Measurements from ENCODE around the gene KCNJ6. TPM values are rescaled to one million over a fixed set of nuclear protein-coding genes. Genes with fewer than 3 reads are reported as not detected.

The KCNJ6 gene
- total and polyA plus RNA-seq, 2 of the 8 experiments (the other 6 are each of a cell fraction or from before 2014, with no cell fraction given): 0.51 to 1.2 TPM

DNA sequence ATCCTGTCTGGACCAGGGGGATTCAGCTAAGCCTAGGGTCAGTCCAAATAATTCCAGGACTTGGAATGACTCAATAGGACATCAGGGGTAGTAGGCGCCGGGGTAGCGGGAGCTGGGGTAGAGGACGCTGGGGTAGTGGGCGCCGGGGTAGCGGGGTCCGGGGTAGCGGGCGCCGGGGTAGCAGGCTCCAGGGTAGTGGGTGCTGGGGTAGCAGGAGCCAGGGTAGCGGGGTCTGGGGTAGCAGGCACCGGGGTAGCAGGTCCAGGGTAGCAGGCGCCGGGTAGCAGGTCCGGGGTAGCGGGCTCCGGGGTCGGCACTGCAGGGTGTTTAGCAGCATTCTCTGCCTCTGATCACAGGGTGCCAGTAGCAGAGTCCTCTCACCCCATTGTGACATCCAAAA lies 248.9 kb downstream of the KCNJ6 start:
- Histone ChIP-seq H3K23ac (ENCODE audit: insufficient read length) (no peak overlapping the region), H3K4ac (replicated peaks; ENCODE audit: insufficient read length, low read depth, low read length) (peak overlapping the region; percentile 97), H3K36me3 (ENCODE audit: control insufficient read depth in 2 of 4, insufficient read depth in 4 of 4, low read length in 3 of 4) (peaks cover 0 to 7% (median 2%) of the 10 kb centered on the region in 4 experiments; a peak in 2 of 8 replicates), H2BK120ac (replicated peaks; ENCODE audit: low read depth, low read length) (peak overlapping the region; percentile 97), H3K27me3 (replicated peaks in 1 of 4; ENCODE audit: control insufficient read depth in 3 of 4, extremely low read depth in 1 of 4, insufficient read depth in 3 of 4, low read length in 3 of 4) (no peaks in the 10 kb centered on the region), H3K14ac (ENCODE audit: insufficient read length) (no peak overlapping the region), H3K79me2 (ENCODE audit: control insufficient read depth in 1 of 2, insufficient read depth in 2 of 2, low read length in 2 of 2) (no peaks in the 10 kb centered on the region), H3K4me1 (replicated peaks in 1 of 4; ENCODE audit: control insufficient read depth in 3 of 4, insufficient read depth in 4 of 4, low read length in 3 of 4) (peaks cover 0 to 5% (median 4%) of the 10 kb centered on the region in 4 experiments; a peak in 4 of 7 replicates), H4K91ac (replicated peaks; ENCODE audit: insufficient read length, low read length) (peak overlapping the region; percentile 97), H3K4me3 (ENCODE audit: extremely low read depth in 1 of 4, insufficient read depth in 2 of 4, low read depth in 3 of 4, low read length in 4 of 4) (no peak overlapping the region), H4K5ac (ENCODE audit: insufficient read length, low read depth, low read length) (no peak overlapping the region), H2BK12ac (ENCODE audit: low read depth, low read length) (peak overlapping the region; percentile 72; the same call in 1 of the 2 replicates), H2BK15ac (ENCODE audit: low read length) (no peak overlapping the region), H2BK20ac (ENCODE audit: low read length) (peak overlapping the region; percentile 88; the same call in 1 of the 2 replicates), H3K27ac (ENCODE audit: low read depth, low read length) (no peak overlapping the region), H4K20me1 (replicated peaks in 1 of 2; ENCODE audit: control insufficient read depth in 1 of 2, insufficient read depth in 2 of 2, low read length in 2 of 2) (no peaks in the 10 kb centered on the region), H4K8ac (ENCODE audit: extremely low read depth, insufficient read depth, low read length) (no peak overlapping the region), H3K9ac (replicated peaks in 1 of 4; ENCODE audit: extremely low read depth in 1 of 4, low read depth in 3 of 4, low read length in 3 of 4) (no peak overlapping the region), H3K79me1 (ENCODE audit: low read depth, low read length) (no peaks in the 10 kb centered on the region), H2AK5ac (ENCODE audit: low read depth, low read length) (no peak overlapping the region; the same call in 1 of the 2 replicates), H2AFZ (ENCODE audit: low read length) (no peak overlapping the region), H2BK5ac (ENCODE audit: low read depth, low read length) (peak overlapping the region; percentile 98; the same call in 1 of the 2 replicates), H3K4me2 (ENCODE audit: insufficient read depth in 1 of 2, low read depth in 2 of 2, low read length in 2 of 2) (no peak overlapping the region), H3K18ac (ENCODE audit: extremely low read depth, low read length) (peak overlapping the region; percentile 84), H3K56ac (replicated peaks; ENCODE audit: insufficient read length, low read depth, low read length) (no peak overlapping the region), H3K23me2 (ENCODE audit: low read depth, low read length) (no peaks in the 10 kb centered on the region), H3K9me3 (ENCODE audit: insufficient read depth in 2 of 2, low read depth in 1 of 2, low read length in 1 of 2) (peaks cover 24 to 28% of the 10 kb centered on the region in 2 experiments)
- no peak for FAIRE-seq
- POLR2A ChIA-PET (ENCODE audit: partially characterized antibody): no interaction called here
- CTCF ChIA-PET (ENCODE audit: partially characterized antibody): interaction anchor here (1.6 to 1.7 kb wide), 2 partner anchors 10 to 33 kb away, joined by 4 to 6 read pairs; no protein-coding TSS in a partner anchor
- TF ChIP-seq GTF2F1 (IDR thresholded peaks at IDR 0.05; ENCODE audit: borderline replicate concordance, low read depth, low read length): no peak
- no peak for TF ChIP-seq CTBP2 (IDR thresholded peaks at IDR 0.05; ENCODE audit: borderline replicate concordance, insufficient read depth, insufficient read length, low read length)
- 93% methylated on average over 15 of the region's 19 CpGs; no CpG with 5 or more reads in 1 of the 2 experiments for WGBS, 2 experiments (ENCODE audit: extremely low coverage in 1 of 2, insufficient coverage in 1 of 2, insufficient read length in 1 of 2, insufficient replicate concordance in 2 of 2, low coverage in 1 of 2, low lambda C conversion rate in 2 of 2, missing lambda C conversion rate in 1 of 2)
- no peak for DNase-seq (ENCODE audit: low read depth in 1 of 2, low spot score in 2 of 2)
